Mammary microvascular endothelial cell (primary cell): ENCODE results near the gene ARL6IP5. TPM values are rescaled to one million over a fixed set of nuclear protein-coding genes. Genes with fewer than 3 reads are reported as not detected.

Experiments used
- total RNA-seq: library from RNA; depleted of rRNA; stranded (reverse); fragments of >200 nt; gene quantifications from 2 replicates; pipeline ENCODE4 v1.2.3, GENCODE V29; 2015

Gene ARL6IP5
- total RNA-seq: 117 and 132 TPM in 2 replicates

GRCh38 chr3:69084326-69085167 is at the start of gene ARL6IP5:
Gene ARL6IP5 (plus strand): TSS chr3:69084937. CDS start chr3:69085048, 111 bp downstream.

GRCh38 chr3:69051756-69052471 is 32.8 kb upstream of the ARL6IP5 start, which contains the start of gene TMF1:
Gene TMF1 (minus strand): TSS chr3:69052333. CDS start chr3:69052086, 247 bp downstream.

GRCh38 chr3:69080233-69080920 is 4.4 kb upstream of the ARL6IP5 start, which contains the start of gene UBA3:
Gene UBA3 (minus strand): TSS chr3:69080365. CDS start chr3:69080353, 12 bp downstream.

GRCh38 chr3:69122403-69122802 is 37.7 kb downstream of the ARL6IP5 start, which contains the start of gene LMOD3:
Gene LMOD3 (minus strand): TSS chr3:69122595. CDS start chr3:69122386, 209 bp downstream.

Other genes with a start within 250 kb of the ARL6IP5 start
- not detected in 2 replicates for gene TAFA4, start 152.4 kb upstream of the ARL6IP5 start, total RNA-seq
- gene EOGT, start 71.3 kb upstream of the ARL6IP5 start, total RNA-seq: 47.6 and 52.2 TPM in 2 replicates
- gene TMF1, start 32.6 kb upstream of the ARL6IP5 start, total RNA-seq: 15.5 and 17.2 TPM in 2 replicates
- 59.6 and 61.7 TPM in 2 replicates for gene UBA3, start 4.6 kb upstream of the ARL6IP5 start, total RNA-seq
- not detected in 2 replicates for gene LMOD3, start 37.7 kb downstream of the ARL6IP5 start, total RNA-seq